SK-N-SH treated with all-trans-retinoic acid at 6 μM for 48 hours (cell line): ENCODE results near the gene CELF1.

ENCODE experiments used
- ATAC-seq: fragments of 200-7000 bp; cut with Tn5 transposase; 3 replicates; pipeline ENCODE4 v1.9.1; 2020; ENCODE audit warnings: mild to moderate bottlenecking, moderate library complexity
- ARNTL ChIP-seq: fragments of 450-650 bp; formaldehyde crosslinking; IDR thresholded peaks from 2 replicates; pipeline ENCODE4 v1.5.0; 2020; ENCODE audit warnings: low read depth, mild to moderate bottlenecking, moderate library complexity, borderline replicate concordance
- BACH2 ChIP-seq: fragments of 250-450 bp; sonication (Bioruptor Pico); IDR thresholded peaks from 2 replicates; pipeline ENCODE4 v1.9.0; 2021; ENCODE audit warnings: mild to moderate bottlenecking, borderline replicate concordance
- CREB5 ChIP-seq: fragments of 250-450 bp; sonication (Bioruptor Pico); IDR thresholded peaks from 2 replicates; pipeline ENCODE4 v1.5.1; 2020; ENCODE audit warnings: low read depth, mild to moderate bottlenecking, moderate library complexity
- CSDC2 ChIP-seq: fragments of 250-450 bp; sonication (Bioruptor Pico); IDR thresholded peaks from 2 replicates; pipeline ENCODE4 v1.5.0; 2020; ENCODE audit warnings: mild to moderate bottlenecking, moderate library complexity
- CSRNP3 ChIP-seq: fragments of 250-450 bp; sonication (Bioruptor Pico); IDR thresholded peaks from 2 replicates; pipeline ENCODE4 v1.5.1; 2021; ENCODE audit warnings: mild to moderate bottlenecking, moderate library complexity
- ESRRG ChIP-seq: fragments of 250-450 bp; sonication (Bioruptor Pico); IDR thresholded peaks from 2 replicates; pipeline ENCODE4 v1.6.1; 2021; ENCODE audit warnings: mild to moderate bottlenecking
- ISL1 ChIP-seq: fragments of 250-450 bp; sonication (Bioruptor Pico); IDR thresholded peaks from 2 replicates; pipeline ENCODE4 v2.1.2; 2022; ENCODE audit warnings: mild to moderate bottlenecking, moderate library complexity
- OSR1 ChIP-seq: fragments of 250-450 bp; sonication (Bioruptor Pico); IDR thresholded peaks from 2 replicates; pipeline ENCODE4 v1.8.0; 2022; ENCODE audit warnings: moderate library complexity, mild to moderate bottlenecking, inconsistent platforms
- PATZ1 ChIP-seq: fragments of 250-450 bp; sonication (Bioruptor Pico); IDR thresholded peaks from 2 replicates; pipeline ENCODE4 v1.8.0; 2020; ENCODE audit warnings: mild to moderate bottlenecking, moderate library complexity, borderline replicate concordance
- POU6F1 ChIP-seq: fragments of 250-450 bp; sonication (Bioruptor Pico); IDR thresholded peaks from 2 replicates; pipeline ENCODE4 v1.8.0; 2021; ENCODE audit warnings: low read depth, mild to moderate bottlenecking, moderate library complexity, borderline replicate concordance
- PPARA ChIP-seq: fragments of 250-450 bp; sonication (Bioruptor Pico); IDR thresholded peaks from 2 replicates; pipeline ENCODE4 v1.5.0; 2020; ENCODE audit warnings: mild to moderate bottlenecking, borderline replicate concordance
- RARB ChIP-seq: fragments of 250-450 bp; sonication (Bioruptor Pico); IDR thresholded peaks from 2 replicates; pipeline ENCODE4 v1.8.0; 2021; ENCODE audit warnings: mild to moderate bottlenecking, moderate library complexity
- SNAI2 ChIP-seq: fragments of 250-450 bp; sonication (Bioruptor Pico); IDR thresholded peaks from 2 replicates; pipeline ENCODE4 v1.5.0; 2020; ENCODE audit warnings: mild to moderate bottlenecking, moderate library complexity
- TCF4 ChIP-seq: fragments of 250-450 bp; sonication (Bioruptor Pico); IDR thresholded peaks from 2 replicates; pipeline ENCODE4 v1.8.0; 2021; ENCODE audit warnings: mild to moderate bottlenecking, moderate library complexity, borderline replicate concordance
- TSHZ2 ChIP-seq: fragments of 250-450 bp; sonication (Bioruptor Pico); IDR thresholded peaks from 2 replicates; pipeline ENCODE4 v1.5.0; 2020; ENCODE audit warnings: mild to moderate bottlenecking, moderate library complexity
- ZC3H10 ChIP-seq: fragments of 250-450 bp; sonication (Bioruptor Pico); IDR thresholded peaks from 2 replicates; pipeline ENCODE4 v1.5.1; 2021; ENCODE audit warnings: mild to moderate bottlenecking, moderate library complexity
- ZFP3 ChIP-seq: fragments of 250-450 bp; sonication (Bioruptor Pico); IDR thresholded peaks from 2 replicates; pipeline ENCODE4 v1.5.0; 2020; ENCODE audit warnings: mild to moderate bottlenecking, moderate library complexity
- ZFP30 ChIP-seq: fragments of 450-650 bp; formaldehyde crosslinking; IDR thresholded peaks from 2 replicates; pipeline ENCODE4 v1.5.0; 2022; ENCODE audit warnings: mild to moderate bottlenecking, moderate library complexity
- ZNF565 ChIP-seq: fragments of 450-650 bp; formaldehyde crosslinking; conservative IDR thresholded peaks from 2 replicates; pipeline ENCODE4 v1.5.0; 2020; ENCODE audit warnings: low read depth, mild to moderate bottlenecking, moderate library complexity
- ZNF70 ChIP-seq: fragments of 450-650 bp; formaldehyde crosslinking; IDR thresholded peaks from 2 replicates; pipeline ENCODE4 v1.5.0; 2020; ENCODE audit warnings: mild to moderate bottlenecking, moderate library complexity
- ZNF8 ChIP-seq: fragments of 450-650 bp; formaldehyde crosslinking; IDR thresholded peaks from 2 replicates; pipeline ENCODE4 v1.5.0; 2020; ENCODE audit warnings: mild to moderate bottlenecking, moderate library complexity

Gene CELF1

GRCh38 chr11:47498584-47499152 is 54.3 kb downstream of the CELF1 start:
- ATAC-seq = no peak
- TF ChIP-seq ZFP3 (CRISPR knock-in tag) = no peak
- TF ChIP-seq RARB (CRISPR knock-in tag) = no peak
- no peak for TF ChIP-seq BACH2 (CRISPR knock-in tag)
- TF ChIP-seq ZC3H10 (CRISPR knock-in tag) = no peak
- TF ChIP-seq ARNTL = no peak
- no peak for TF ChIP-seq TSHZ2
- TF ChIP-seq ISL1 (CRISPR knock-in tag) = no peak
- no peak for TF ChIP-seq ZNF70 (CRISPR knock-in tag)
- no peak for TF ChIP-seq PATZ1
- TF ChIP-seq ESRRG (CRISPR knock-in tag) = no peak
- no peak for TF ChIP-seq ZNF565 (CRISPR knock-in tag)
- TF ChIP-seq TCF4 (CRISPR knock-in tag) = no peak
- TF ChIP-seq PPARA = no peak
- no peak for TF ChIP-seq CSDC2 (CRISPR knock-in tag)
- TF ChIP-seq CSRNP3 = no peak

- ATAC-seq = no peak
- TF ChIP-seq RARB (CRISPR knock-in tag) = no peak
- TF ChIP-seq ZNF70 (CRISPR knock-in tag) = no peak
- no peak for TF ChIP-seq ARNTL
- TF ChIP-seq SNAI2 (CRISPR knock-in tag) = no peak
- TF ChIP-seq CSDC2 (CRISPR knock-in tag) = no peak
- TF ChIP-seq ZNF8 = no peak
- no peak for TF ChIP-seq POU6F1 (CRISPR knock-in tag)
- TF ChIP-seq TCF4 (CRISPR knock-in tag) = no peak
- no peak for TF ChIP-seq OSR1 (CRISPR knock-in tag)
- no peak for TF ChIP-seq ZFP3 (CRISPR knock-in tag)
- TF ChIP-seq, all 23 proteins: peak for 0
Observed at GRCh38 chr11:47498149-47498548, 54.8 kb downstream of the CELF1 start.

GRCh38 chr11:47496808-47497207 is 56.1 kb downstream of the CELF1 start:
- TF ChIP-seq ARNTL = no peak
- TF ChIP-seq ESRRG (CRISPR knock-in tag) = no peak
- no peak for TF ChIP-seq TCF4 (CRISPR knock-in tag)
- no peak for TF ChIP-seq ZNF70 (CRISPR knock-in tag)
- TF ChIP-seq ZNF8 = no peak
- TF ChIP-seq SNAI2 (CRISPR knock-in tag) = no peak
- no peak for TF ChIP-seq CREB5 (CRISPR knock-in tag)
- TF ChIP-seq CSRNP3 = no peak
- TF ChIP-seq POU6F1 (CRISPR knock-in tag) = no peak
- no peak for TF ChIP-seq ZFP30 (CRISPR knock-in tag)
- ATAC-seq = no peak
